C4-2B (cell line): ENCODE data around the gene GLB1L3.

Experiments used
- CTCF ChIP-seq: fragments of 450-650 bp; conservative IDR thresholded peaks from 2 replicates; pipeline ENCODE4 v1.5.1; 2017; ENCODE audit warnings: mild to moderate bottlenecking
- ZFX ChIP-seq: fragments of 450-650 bp; IDR thresholded peaks from 2 replicates; pipeline ENCODE4 v1.6.1; 2017

- TF ChIP-seq CTCF (no peak), ZFX (no peak)
Observed at GRCh38 chr11:134339756-134340155, 63.6 kb downstream of the GLB1L3 start.
